IMR-90 (cell line): ENCODE results near the gene ZNF385C. TPM values are rescaled to one million over a fixed set of nuclear protein-coding genes. Genes with fewer than 3 reads are reported as not detected.

ENCODE experiments used
- ATAC-seq: fragments of 200-7000 bp; cut with Tn5 transposase; 2 replicates; pipeline ENCODE4 v1.9.1; 2020; ENCODE audit warnings: low read depth, mild to moderate bottlenecking, moderate library complexity
- BruUV-seq: library from RNA; stranded (reverse); fragments of 400-500 nt; replicated peaks from 2 replicates; lab custom pipeline; 2021; lab: Mats Ljungman, UMichigan
- CTCF ChIA-PET: fragments of 300-600 bp; formaldehyde crosslinking; extraction: SDS; loops from one replicate; lab custom pipeline; 2021; ENCODE audit warnings: antibody characterized with exemption; lab: Yijun Ruan, JAX
- POLR2A ChIA-PET: fragments of 300-600 bp; sonication (Branson Sonifier 250); formaldehyde crosslinking; loops from one replicate; lab custom pipeline; 2022; ENCODE audit warnings: antibody characterized with exemption; ENCODE audit not compliant: unreplicated experiment; lab: Charles Lee
- DNase-seq: peaks from one replicate; pipeline ENCODE4 v3.0.0; 2013
- H2AFZ ChIP-seq: replicated peaks from 2 replicates; pipeline ENCODE3; 2013; ENCODE audit warnings: low read length, mild to moderate bottlenecking; ENCODE audit not compliant: poor library complexity
- H2AK5ac ChIP-seq: 2 replicates; pipeline ENCODE4 v1.6.1; 2013; ENCODE audit warnings: low read depth, low read length, inconsistent platforms
- H2AK9ac ChIP-seq: replicated peaks from 2 replicates; pipeline ENCODE3; 2013; ENCODE audit warnings: mild to moderate bottlenecking, low read depth, low read length, moderate library complexity; ENCODE audit not compliant: poor library complexity
- H2BK120ac ChIP-seq: 2 replicates; pipeline ENCODE4 v1.6.1; 2013; ENCODE audit warnings: low read depth, low read length, inconsistent platforms
- H2BK15ac ChIP-seq: 3 replicates; pipeline ENCODE4 v1.6.1; 2013; ENCODE audit warnings: low read depth, low read length, inconsistent platforms
- H2BK20ac ChIP-seq: 2 replicates; pipeline ENCODE4 v1.6.1; 2013; ENCODE audit warnings: low read depth, mild to moderate bottlenecking, inconsistent platforms, low read length, moderate library complexity
- H2BK5ac ChIP-seq: 2 replicates; pipeline ENCODE4 v1.6.1; 2013; ENCODE audit warnings: mild to moderate bottlenecking, low read depth, low read length, inconsistent platforms; ENCODE audit not compliant: poor library complexity, severe bottlenecking
- H3K14ac ChIP-seq: replicated peaks from 2 replicates; pipeline ENCODE4 v1.6.1; 2013; ENCODE audit warnings: low read depth, low read length, inconsistent platforms
- H3K18ac ChIP-seq: 2 replicates; pipeline ENCODE4 v1.6.1; 2013; ENCODE audit warnings: low read depth, low read length, control low read depth
- H3K23ac ChIP-seq: 2 replicates; pipeline ENCODE4 v1.6.1; 2013; ENCODE audit warnings: low read depth, low read length, inconsistent platforms
- H3K27ac ChIP-seq: 2 replicates; pipeline ENCODE4 v1.5.1; 2013; ENCODE audit warnings: mild to moderate bottlenecking, control low read depth, low read length; ENCODE audit not compliant: insufficient read depth
- H3K27me3 ChIP-seq: 2 replicates; pipeline ENCODE4 v1.6.1; 2013; ENCODE audit warnings: low read length; ENCODE audit not compliant: control insufficient read depth, insufficient read depth
- H3K36me3 ChIP-seq: 2 replicates; pipeline ENCODE4 v1.6.1; 2013; ENCODE audit warnings: low read length, mixed read lengths; ENCODE audit not compliant: control insufficient read depth, insufficient read depth
- H3K4ac ChIP-seq: 2 replicates; pipeline ENCODE4 v1.6.1; 2013; ENCODE audit warnings: low read depth, low read length, inconsistent platforms
- H3K4me1 ChIP-seq: 2 replicates; pipeline ENCODE4 v1.6.1; 2013; ENCODE audit warnings: low read length, mixed read lengths; ENCODE audit not compliant: control insufficient read depth, insufficient read depth
- H3K4me2 ChIP-seq: 2 replicates; pipeline ENCODE4 v1.6.1; 2013; ENCODE audit warnings: low read depth, mild to moderate bottlenecking, control low read depth, low read length, moderate library complexity
- H3K4me3 ChIP-seq: 2 replicates; pipeline ENCODE4 v1.5.1; 2013; ENCODE audit warnings: low read depth, mild to moderate bottlenecking, control low read depth, low read length, moderate library complexity; ENCODE audit not compliant: insufficient read depth
- H3K56ac ChIP-seq: 2 replicates; pipeline ENCODE4 v1.6.1; 2013; ENCODE audit warnings: low read length, inconsistent platforms; ENCODE audit not compliant: insufficient read depth; ENCODE audit errors: extremely low read depth
- H3K79me1 ChIP-seq, 2 experiments: 2 replicates each; pipeline ENCODE4 v1.6.1; 2013; ENCODE audit warnings: low read length in 2 of 2, inconsistent platforms in 1 of 2, low read depth in 1 of 2
- H3K9ac ChIP-seq: 2 replicates; pipeline ENCODE4 v1.6.1; 2013; ENCODE audit warnings: low read depth, low read length, control low read depth
- H3K9me1 ChIP-seq: 2 replicates; pipeline ENCODE4 v1.6.1; 2013; ENCODE audit warnings: low read length, inconsistent platforms; ENCODE audit not compliant: insufficient read depth
- H3K9me3 ChIP-seq: 2 replicates; pipeline ENCODE4 v1.6.1; 2013; ENCODE audit warnings: low read length; ENCODE audit not compliant: control insufficient read depth, insufficient read depth
- H4K20me1 ChIP-seq: 2 replicates; pipeline ENCODE4 v1.6.1; 2013; ENCODE audit warnings: low read length, inconsistent platforms; ENCODE audit not compliant: insufficient read depth
- H4K5ac ChIP-seq: 2 replicates; pipeline ENCODE4 v1.6.1; 2013; ENCODE audit warnings: mild to moderate bottlenecking, low read depth, low read length, control low read depth
- H4K8ac ChIP-seq, 2 experiments: 2 replicates each; pipeline ENCODE4 v1.6.1; 2013; ENCODE audit warnings: low read depth in 2 of 2, low read length in 2 of 2, control low read depth in 1 of 2, inconsistent platforms in 1 of 2
- H4K91ac ChIP-seq: 2 replicates; pipeline ENCODE4 v1.6.1; 2013; ENCODE audit warnings: low read depth, low read length, inconsistent platforms; ENCODE audit not compliant: insufficient read depth
- BHLHE40 ChIP-seq: fragments of 150-350 bp; IDR thresholded peaks from 2 replicates; pipeline ENCODE4 v1.6.1; 2016; ENCODE audit warnings: mild to moderate bottlenecking, low read depth, low read length
- CEBPB ChIP-seq: IDR thresholded peaks from 2 replicates; pipeline ENCODE4 v1.6.1; 2012; ENCODE audit warnings: low read depth, low read length, improper control_type of control experiment
- MAZ ChIP-seq: IDR thresholded peaks from 2 replicates; pipeline ENCODE4 v1.6.1; 2012; ENCODE audit warnings: low read depth, mild to moderate bottlenecking, low read length, improper control_type of control experiment, moderate library complexity, borderline replicate concordance
- MXI1 ChIP-seq: IDR thresholded peaks from 2 replicates; pipeline ENCODE4 v1.6.1; 2012; ENCODE audit warnings: low read depth, mild to moderate bottlenecking, low read length, moderate library complexity, borderline replicate concordance
- NFE2L2 ChIP-seq: fragments of 150-350 bp; IDR thresholded peaks from 2 replicates; pipeline ENCODE4 v1.6.1; 2016; ENCODE audit warnings: low read depth, mild to moderate bottlenecking, low read length
- POLR2A ChIP-seq: IDR thresholded peaks from 2 replicates; pipeline ENCODE4 v1.6.1; 2012; ENCODE audit warnings: mild to moderate bottlenecking, low read depth, low read length
- RAD21 ChIP-seq: IDR thresholded peaks from 2 replicates; pipeline ENCODE4 v1.6.1; 2012; ENCODE audit warnings: low read length, improper control_type of control experiment
- USF2 ChIP-seq: fragments of 150-350 bp; IDR thresholded peaks from 2 replicates; pipeline ENCODE4 v1.6.1; 2017; ENCODE audit warnings: mild to moderate bottlenecking, antibody characterized with exemption, low read length, low read depth
- whole genome bisulfite sequencing, 2 experiments: methylation state at CpG; one replicate each; pipeline versions ENCODE4 v1.1.5 to v1.1.7; 2013; ENCODE audit warnings: missing lambda C conversion rate in 2 of 2; ENCODE audit not compliant: insufficient read length in 1 of 2; ENCODE audit errors: extremely low coverage in 2 of 2; 5-methylcytosine and 5-hydroxymethylcytosine counted together
- dilution Hi-C: fragments of 300-500 bp; cut with HindIII; formaldehyde crosslinking; loops from one replicate; pipeline ENCODE4 v1.14.3; 2018; ENCODE audit warnings: low sequenced_read_pairs; ENCODE audit not compliant: unreplicated experiment
- in situ Hi-C: fragments of 300-500 bp; cut with MboI; formaldehyde crosslinking; loops from 3 replicates; pipeline ENCODE4 v1.14.3; 2019; ENCODE audit warnings: low sequenced_read_pairs, inconsistent platforms, mixed read lengths
- intact Hi-C: fragments of 100-400 bp; cut with micrococcal nuclease; formaldehyde crosslinking; loops from 2 replicates; pipeline ENCODE4 v1.10.0; 2022
- polyA plus RNA-seq, 3 experiments: library from polyadenylated mRNA; depleted of rRNA; stranded (reverse); fragments of >200 nt; gene quantifications; 2 replicates each; pipeline ENCODE4 v1.2.3, GENCODE V29; 2012; ENCODE audit warnings: low replicate concordance in 1 of 3
- total RNA-seq: library from RNA; depleted of rRNA; stranded (reverse); fragments of >200 nt; gene quantifications from 2 replicates; pipeline ENCODE4 v1.2.3, GENCODE V29; 2012
- TF ChIP-seq, protein P1 (sequence below): conservative IDR thresholded peaks from 2 replicates; pipeline ENCODE4 v1.5.1; 2012; ENCODE audit warnings: mild to moderate bottlenecking, low read depth, low read length, improper control_type of control experiment

The ZNF385C gene
- total and polyA plus RNA-seq, 2 of the 4 experiments (the other 2 are of a cell fraction) = not detected

GRCh38 chr17:42135664-42136653 is 37.7 kb upstream of the ZNF385C start:
- Histone ChIP-seq H3K4me2 (peak overlapping the region; percentile 47), H4K91ac (peak overlapping the region; percentile 42), H3K4me3 (no peak overlapping the region), H3K14ac (peak overlapping the region; percentile 50), H3K9me3 (no peaks in the 10 kb centered on the region), H3K79me1 (peaks cover 33 to 92% of the 10 kb centered on the region in 2 experiments), H2AK5ac (peak overlapping the region; percentile 78), H4K5ac (peak overlapping the region; percentile 69), H3K27ac (peak overlapping the region; percentile 72), H3K18ac (peak overlapping the region; percentile 32; the same call in 1 of the 2 replicates), H2AFZ (peak overlapping the region; percentile 48), H4K20me1 (peaks cover 79% of the 10 kb centered on the region), H2BK120ac (peak overlapping the region; percentile 50), H3K4me1 (peaks cover 36% of the 10 kb centered on the region), H4K8ac (peak overlapping the region; percentile 41 to 89; a peak in 3 of 4 replicates), H2BK20ac (peak overlapping the region; percentile 40; the same call in 1 of the 2 replicates), H3K36me3 (peaks cover 3% of the 10 kb centered on the region; the same call in 1 of the 2 replicates), H3K23ac (peak overlapping the region; percentile 50; the same call in 1 of the 2 replicates), H3K56ac (no peak overlapping the region), H3K9me1 (peaks cover 57% of the 10 kb centered on the region), H2BK15ac (peak overlapping the region; percentile 70; the same call in 2 of the 3 replicates), H3K9ac (0 out of 2 replicates have a peak overlapping the region, but pooled peaks have one; percentile 5), H2BK5ac (peak overlapping the region; percentile 85), H3K27me3 (no peaks in the 10 kb centered on the region), H2AK9ac (peak overlapping the region; percentile 57), H3K4ac (peak overlapping the region; percentile 89)
- in situ Hi-C loops = no loop called here
- dilution Hi-C loops = no loop called here
- ATAC-seq (peak; percentile 59), DNase-seq (peak; percentile 85)
- intact Hi-C loops = loop anchor here (10.0 kb wide), 1 partner anchor 389 kb away; no protein-coding TSS in a partner anchor
- TF ChIP-seq, protein P1, sequence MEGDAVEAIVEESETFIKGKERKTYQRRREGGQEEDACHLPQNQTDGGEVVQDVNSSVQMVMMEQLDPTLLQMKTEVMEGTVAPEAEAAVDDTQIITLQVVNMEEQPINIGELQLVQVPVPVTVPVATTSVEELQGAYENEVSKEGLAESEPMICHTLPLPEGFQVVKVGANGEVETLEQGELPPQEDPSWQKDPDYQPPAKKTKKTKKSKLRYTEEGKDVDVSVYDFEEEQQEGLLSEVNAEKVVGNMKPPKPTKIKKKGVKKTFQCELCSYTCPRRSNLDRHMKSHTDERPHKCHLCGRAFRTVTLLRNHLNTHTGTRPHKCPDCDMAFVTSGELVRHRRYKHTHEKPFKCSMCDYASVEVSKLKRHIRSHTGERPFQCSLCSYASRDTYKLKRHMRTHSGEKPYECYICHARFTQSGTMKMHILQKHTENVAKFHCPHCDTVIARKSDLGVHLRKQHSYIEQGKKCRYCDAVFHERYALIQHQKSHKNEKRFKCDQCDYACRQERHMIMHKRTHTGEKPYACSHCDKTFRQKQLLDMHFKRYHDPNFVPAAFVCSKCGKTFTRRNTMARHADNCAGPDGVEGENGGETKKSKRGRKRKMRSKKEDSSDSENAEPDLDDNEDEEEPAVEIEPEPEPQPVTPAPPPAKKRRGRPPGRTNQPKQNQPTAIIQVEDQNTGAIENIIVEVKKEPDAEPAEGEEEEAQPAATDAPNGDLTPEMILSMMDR = no peak
- TF ChIP-seq RAD21 = no peak
- no peak for TF ChIP-seq POLR2A
- TF ChIP-seq BHLHE40 = peak; percentile 58; the same call in 1 of the 2 replicates
- TF ChIP-seq USF2 = no peak
- 0 out of 2 replicates have a peak, but pooled peaks have one; percentile 32 for TF ChIP-seq MXI1
- no peak for TF ChIP-seq NFE2L2
- TF ChIP-seq CEBPB = peak; percentile 14; the same call in 1 of the 2 replicates
- no peak for TF ChIP-seq MAZ
- WGBS, 2 experiments = 17% methylated on average over 3 of the region's 15 CpGs; no CpG with 5 or more reads in 1 of the 2 experiments
- BruUV-seq = no TSS peak
- ChIA-PET POLR2A (no interaction called here), CTCF (interaction anchor here (0.6 kb wide), 1 partner anchor 1066 kb away, joined by 3 read pairs; no protein-coding TSS in a partner anchor)
